ENCODE measurements around the gene LLGL1. TPM values are rescaled to one million over a fixed set of nuclear protein-coding genes. Genes with fewer than 3 reads are reported as not detected.

The LLGL1 gene
- total RNA-seq, result 46.0 and 49.0 TPM in 2 replicates

DNA sequence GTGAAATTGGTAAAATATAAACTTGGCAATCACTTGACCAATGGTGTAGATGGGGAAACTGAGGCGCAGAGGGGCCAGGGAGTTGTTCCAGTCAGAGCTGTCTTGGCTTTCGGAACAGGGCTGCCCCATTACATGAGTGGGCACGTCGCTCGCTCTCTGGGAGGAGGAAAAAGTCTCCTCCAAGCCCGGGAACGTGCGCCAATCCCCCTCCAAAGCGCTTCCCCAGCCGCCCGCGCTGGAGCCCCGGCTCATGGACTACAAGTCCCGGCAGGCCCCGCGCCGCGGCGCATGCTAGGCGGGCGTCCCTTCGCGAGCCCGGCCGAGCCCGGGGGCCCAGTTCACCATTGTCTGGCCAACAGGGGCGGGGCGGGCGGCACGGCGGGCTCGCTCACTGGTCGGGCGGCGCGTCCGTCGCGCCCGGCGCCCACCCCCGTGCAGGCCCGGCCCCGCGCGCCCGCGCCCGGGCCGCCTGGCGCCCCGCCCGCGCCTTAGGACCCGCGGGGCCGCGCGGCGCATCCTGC is at the start of gene LLGL1:
Gene LLGL1, plus strand, starts transcription at position 515 of the 521 bp plus-strand sequence. CDS start 48 bp downstream, outside the sequence.

DNA sequence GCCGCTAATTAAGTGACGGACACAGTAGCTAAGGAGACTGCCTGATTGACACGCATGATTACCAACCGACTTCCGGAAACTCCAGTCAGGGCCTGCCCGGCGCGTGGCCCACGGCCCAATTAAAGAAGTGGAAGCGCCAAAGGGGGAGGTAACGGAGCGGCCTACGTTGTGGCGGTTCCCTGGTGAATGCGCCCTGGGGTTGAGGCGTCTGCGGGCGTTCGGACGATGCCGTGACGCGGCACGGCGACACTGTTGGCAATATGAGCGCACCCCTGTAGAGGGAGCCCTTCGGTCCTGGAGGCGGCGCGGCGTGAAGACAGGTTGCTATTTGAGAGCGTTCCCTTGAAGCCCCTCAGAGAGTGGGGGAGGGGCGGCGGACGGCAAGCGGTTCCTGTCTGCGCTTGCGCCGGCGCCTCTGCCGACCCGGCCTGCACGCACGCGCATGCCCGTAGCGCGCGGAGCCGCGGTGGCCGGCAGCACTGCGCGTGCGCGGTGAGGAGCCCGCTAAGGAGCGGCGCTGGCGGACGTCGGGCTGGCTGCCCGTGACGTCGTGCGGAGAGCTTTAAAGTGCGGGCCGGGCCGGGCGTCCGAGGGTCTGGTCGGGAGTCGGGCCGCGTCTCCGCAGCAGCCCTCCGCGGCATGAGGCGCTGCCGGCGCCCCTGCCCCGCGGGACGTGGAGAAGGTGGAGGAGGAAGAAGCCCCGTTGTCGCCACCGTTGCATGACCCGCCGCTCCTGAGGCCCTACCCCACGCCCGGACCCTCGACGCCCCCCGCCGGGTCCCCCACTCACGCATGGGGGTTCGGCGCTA is 41.9 kb upstream of the LLGL1 start, which contains the start of gene ALKBH5:
Gene ALKBH5, plus strand, starts transcription at position 495 of the 809 bp plus-strand sequence. CDS start 416 bp downstream, outside the sequence.

GRCh38 chr17:18258356-18259038 is 33.1 kb downstream of the LLGL1 start, which contains the start of gene FLII:
TSS of gene FLII (minus strand) at chr17:18258738. CDS start at chr17:18258690, 48 bp downstream.

GRCh38 chr17:18260332-18261145 is 35.1 kb downstream of the LLGL1 start, which contains the start of gene MIEF2:
TSS of gene MIEF2 (plus strand) at chr17:18260662. CDS start at chr17:18262721, 2,059 bp downstream.

Other genes starting within 250 kb of the LLGL1 start
- 11.8 and 14.0 TPM in 2 replicates for gene ATPAF2, start 186.5 kb upstream of the LLGL1 start, total RNA-seq
- gene GID4, start 186.2 kb upstream of the LLGL1 start, total RNA-seq, result 8.9 and 10.9 TPM in 2 replicates
- gene DRG2, start 137.7 kb upstream of the LLGL1 start, total RNA-seq, result 37.0 and 44.9 TPM in 2 replicates
- 0.12 and 3.0 TPM in 2 replicates for gene MYO15A, start 116.9 kb upstream of the LLGL1 start, total RNA-seq
- 96.2 and 119 TPM in 2 replicates for gene ALKBH5, start 41.8 kb upstream of the LLGL1 start, total RNA-seq
- gene FLII, start 33.1 kb downstream of the LLGL1 start, total RNA-seq, result 197 and 252 TPM in 2 replicates
- 12.5 and 23.9 TPM in 2 replicates for gene MIEF2, start 35.0 kb downstream of the LLGL1 start, total RNA-seq
- gene TOP3A, start 89.4 kb downstream of the LLGL1 start, total RNA-seq, result 17.0 and 21.4 TPM in 2 replicates
- 10.2 and 11.4 TPM in 2 replicates for gene SMCR8, start 89.7 kb downstream of the LLGL1 start, total RNA-seq
- 3.6 and 7.9 TPM in 2 replicates for gene SHMT1, start 137.9 kb downstream of the LLGL1 start, total RNA-seq
- not detected in 2 replicates for gene EVPLL, start 152.1 kb downstream of the LLGL1 start, total RNA-seq

Measured in pericardium fibroblast (primary cell).